WTC11 (cell line): ENCODE data around the gene SLC25A27. TPM values are rescaled to one million over a fixed set of nuclear protein-coding genes. Genes with fewer than 3 reads are reported as not detected.

Experiments used
- ATAC-seq: fragments of 200-7000 bp; cut with Tn5 transposase; 2 replicates; pipeline ENCODE4 v1.10.0; 2021; ENCODE audit warnings: mild to moderate bottlenecking, moderate library complexity
- CTCF ChIA-PET: fragments of 300-600 bp; sonication (Branson Sonifier 250); formaldehyde crosslinking; loops from one replicate; lab custom pipeline; 2021; ENCODE audit warnings: antibody characterized with exemption; lab: Charles Lee
- POLR2A ChIA-PET: fragments of 350-600 bp; sonication (Branson Sonifier 250); formaldehyde crosslinking; loops from one replicate; lab custom pipeline; 2021; ENCODE audit warnings: antibody characterized with exemption; lab: Charles Lee
- DNase-seq: peaks from one replicate; pipeline ENCODE4 v3.0.0; 2021; ENCODE audit warnings: low spot score
- H3K27ac Mint-ChIP-seq: 2 replicates; pipeline ENCODE4 v1.8.0; 2021; ENCODE audit warnings: mixed read lengths
- H3K27me3 Mint-ChIP-seq: 2 replicates; pipeline ENCODE4 v1.8.0; 2021; ENCODE audit warnings: low read depth, mild to moderate bottlenecking, moderate library complexity, mixed read lengths
- H3K36me3 Mint-ChIP-seq: 2 replicates; pipeline ENCODE4 v1.8.0; 2021; ENCODE audit warnings: mixed read lengths
- H3K4me1 Mint-ChIP-seq: 2 replicates; pipeline ENCODE4 v1.8.0; 2022; ENCODE audit warnings: mixed read lengths
- H3K4me3 Mint-ChIP-seq: 2 replicates; pipeline ENCODE4 v1.8.0; 2021; ENCODE audit warnings: mild to moderate bottlenecking, moderate library complexity, mixed read lengths
- H3K9me3 Mint-ChIP-seq: 2 replicates; pipeline ENCODE4 v1.8.0; 2021; ENCODE audit warnings: mixed read lengths
- CREB1 ChIP-seq: sonication (generic); formaldehyde crosslinking; IDR thresholded peaks from 2 replicates; pipeline ENCODE4 v1.8.0; 2023; ENCODE audit warnings: mild to moderate bottlenecking, missing genetic modification reagents
- ESRRA ChIP-seq: sonication (generic); formaldehyde crosslinking; IDR thresholded peaks from 2 replicates; pipeline ENCODE4 v1.8.1; 2022; ENCODE audit warnings: mild to moderate bottlenecking, missing genetic modification reagents, borderline replicate concordance
- ETV6 ChIP-seq: sonication (generic); formaldehyde crosslinking; IDR thresholded peaks from 2 replicates; pipeline ENCODE4 v1.8.1; 2022; ENCODE audit warnings: mild to moderate bottlenecking, missing genetic modification reagents
- OVOL2 ChIP-seq: fragments of 250-450 bp; sonication (Bioruptor Pico); IDR thresholded peaks from 2 replicates; pipeline ENCODE4 v1.9.0; 2021; ENCODE audit warnings: mild to moderate bottlenecking, borderline replicate concordance
- RELA ChIP-seq: sonication (generic); formaldehyde crosslinking; IDR thresholded peaks from 2 replicates; pipeline ENCODE4 v1.8.1; 2022; ENCODE audit warnings: missing genetic modification reagents, mild to moderate bottlenecking, borderline replicate concordance
- SMAD4 ChIP-seq: sonication (generic); formaldehyde crosslinking; IDR thresholded peaks from 2 replicates; pipeline ENCODE4 v1.8.0; 2022; ENCODE audit warnings: mild to moderate bottlenecking, missing genetic modification reagents
- TEAD1 ChIP-seq: sonication (generic); formaldehyde crosslinking; IDR thresholded peaks from 2 replicates; pipeline ENCODE4 v1.8.0; 2022; ENCODE audit warnings: mild to moderate bottlenecking, missing genetic modification reagents
- ZBTB21 ChIP-seq: sonication (generic); formaldehyde crosslinking; IDR thresholded peaks from 2 replicates; pipeline ENCODE4 v1.8.1; 2023; ENCODE audit warnings: mild to moderate bottlenecking, missing genetic modification reagents, borderline replicate concordance
- ZNF232 ChIP-seq: sonication (generic); formaldehyde crosslinking; IDR thresholded peaks from 2 replicates; pipeline ENCODE4 v1.8.0; 2022; ENCODE audit warnings: mild to moderate bottlenecking, missing genetic modification reagents
- ZNF416 ChIP-seq: fragments of 250-450 bp; sonication (Bioruptor Pico); IDR thresholded peaks from 2 replicates; pipeline ENCODE4 v1.9.0; 2021; ENCODE audit warnings: mild to moderate bottlenecking, inconsistent platforms
- ZNF671 ChIP-seq: fragments of 250-450 bp; sonication (Bioruptor Pico); IDR thresholded peaks from 2 replicates; pipeline ENCODE4 v1.8.0; 2021; ENCODE audit warnings: mild to moderate bottlenecking
- total RNA-seq: library from RNA; stranded (reverse); gene quantifications from 3 replicates; pipeline ENCODE4 v1.2.3, GENCODE V29; 2021
- TF ChIP-seq, protein P1 (sequence below): fragments of 250-450 bp; sonication (Bioruptor Pico); IDR thresholded peaks from 2 replicates; pipeline ENCODE4 v1.8.0; 2021; ENCODE audit warnings: mild to moderate bottlenecking
- TF ChIP-seq, protein P2 (sequence below): sonication (generic); formaldehyde crosslinking; IDR thresholded peaks from 2 replicates; pipeline ENCODE4 v1.8.1; 2023; ENCODE audit warnings: mild to moderate bottlenecking, missing genetic modification reagents
- TF ChIP-seq, protein P3 (sequence below): sonication (generic); formaldehyde crosslinking; IDR thresholded peaks from 2 replicates; pipeline ENCODE4 v1.8.1; 2023; ENCODE audit warnings: mild to moderate bottlenecking, missing genetic modification reagents, borderline replicate concordance
- TF ChIP-seq, protein P4 (sequence below): sonication (generic); formaldehyde crosslinking; IDR thresholded peaks from 2 replicates; pipeline ENCODE4 v1.8.1; 2022; ENCODE audit warnings: missing genetic modification reagents, borderline replicate concordance
- TF ChIP-seq, protein P5 (sequence below): sonication (generic); formaldehyde crosslinking; IDR thresholded peaks from 2 replicates; pipeline ENCODE4 v1.8.0; 2022; ENCODE audit warnings: missing genetic modification reagents
- TF ChIP-seq, protein P6 (sequence below): sonication (generic); formaldehyde crosslinking; IDR thresholded peaks from 2 replicates; pipeline ENCODE4 v1.8.1; 2023; ENCODE audit warnings: mild to moderate bottlenecking, missing genetic modification reagents, moderate library complexity

The SLC25A27 gene
- total RNA-seq, 1 experiment from 2014 or later: 10.9 TPM

DNA sequence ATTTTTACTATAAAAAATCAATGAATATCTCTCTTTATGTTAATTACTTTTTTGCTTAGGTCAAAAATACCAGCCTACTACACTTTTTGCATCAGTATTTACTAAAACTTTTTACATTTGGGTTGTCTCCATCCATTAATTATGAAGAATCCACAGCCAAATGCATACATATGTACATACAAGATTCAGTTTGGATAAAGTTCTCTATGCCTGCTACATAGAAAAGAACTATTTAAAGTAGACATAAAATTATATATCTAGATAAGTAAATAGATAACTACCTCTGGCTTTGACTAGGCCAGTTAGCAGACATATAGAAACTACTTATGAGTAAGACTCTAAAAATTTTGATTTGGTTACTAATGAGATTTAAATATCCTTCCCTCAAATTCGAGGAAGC, 47.2 kb downstream of the SLC25A27 start (continued):
- TF ChIP-seq, protein P1, sequence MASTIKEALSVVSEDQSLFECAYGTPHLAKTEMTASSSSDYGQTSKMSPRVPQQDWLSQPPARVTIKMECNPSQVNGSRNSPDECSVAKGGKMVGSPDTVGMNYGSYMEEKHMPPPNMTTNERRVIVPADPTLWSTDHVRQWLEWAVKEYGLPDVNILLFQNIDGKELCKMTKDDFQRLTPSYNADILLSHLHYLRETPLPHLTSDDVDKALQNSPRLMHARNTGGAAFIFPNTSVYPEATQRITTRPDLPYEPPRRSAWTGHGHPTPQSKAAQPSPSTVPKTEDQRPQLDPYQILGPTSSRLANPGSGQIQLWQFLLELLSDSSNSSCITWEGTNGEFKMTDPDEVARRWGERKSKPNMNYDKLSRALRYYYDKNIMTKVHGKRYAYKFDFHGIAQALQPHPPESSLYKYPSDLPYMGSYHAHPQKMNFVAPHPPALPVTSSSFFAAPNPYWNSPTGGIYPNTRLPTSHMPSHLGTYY: no peak
- TF ChIP-seq ZBTB21 (CRISPR knock-in tag) (no peak), ZNF232 (CRISPR knock-in tag) (no peak)
- TF ChIP-seq, all 79 proteins: peak for 0

DNA sequence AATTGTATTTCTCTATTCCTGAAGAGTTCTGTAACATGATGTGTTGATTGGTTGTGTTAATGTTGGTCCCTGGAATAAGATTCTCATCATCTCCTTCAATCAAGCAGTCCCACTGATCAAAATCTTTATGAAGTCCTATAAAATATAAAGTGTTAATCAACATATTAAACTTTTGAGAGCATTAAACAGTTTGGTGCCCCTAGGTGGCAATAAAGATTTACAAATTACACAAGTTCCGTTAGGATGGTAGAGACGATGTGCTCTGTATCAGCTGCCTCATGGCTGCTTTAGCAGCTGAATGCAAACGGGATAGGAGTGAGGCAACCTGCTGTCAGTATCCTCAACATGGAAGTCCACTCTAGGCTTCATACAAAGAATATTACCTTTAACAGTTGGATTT, 51.8 kb downstream of the SLC25A27 start:
- no peaks in the 10 kb centered on the region; the same call in 1 of the 2 replicates for H3K9me3 Mint-ChIP-seq
- H3K4me1 Mint-ChIP-seq: peaks cover 8% of the 10 kb centered on the region
- ChIA-PET CTCF (interaction anchor here (0.7 to 1.0 kb wide), 3 partner anchors 30 to 144 kb away, joined by 3 to 4 read pairs (median 3); partner anchors contain the start of gene PLA2G7), POLR2A (no interaction called here)
- H3K4me3 Mint-ChIP-seq: no peak overlapping the region
- ATAC-seq (peak; percentile 65; the same call in 1 of the 2 replicates), DNase-seq (no peak)
- no peak overlapping the region for H3K27ac Mint-ChIP-seq
- no peaks in the 10 kb centered on the region for H3K36me3 Mint-ChIP-seq
- TF ChIP-seq, protein P2, sequence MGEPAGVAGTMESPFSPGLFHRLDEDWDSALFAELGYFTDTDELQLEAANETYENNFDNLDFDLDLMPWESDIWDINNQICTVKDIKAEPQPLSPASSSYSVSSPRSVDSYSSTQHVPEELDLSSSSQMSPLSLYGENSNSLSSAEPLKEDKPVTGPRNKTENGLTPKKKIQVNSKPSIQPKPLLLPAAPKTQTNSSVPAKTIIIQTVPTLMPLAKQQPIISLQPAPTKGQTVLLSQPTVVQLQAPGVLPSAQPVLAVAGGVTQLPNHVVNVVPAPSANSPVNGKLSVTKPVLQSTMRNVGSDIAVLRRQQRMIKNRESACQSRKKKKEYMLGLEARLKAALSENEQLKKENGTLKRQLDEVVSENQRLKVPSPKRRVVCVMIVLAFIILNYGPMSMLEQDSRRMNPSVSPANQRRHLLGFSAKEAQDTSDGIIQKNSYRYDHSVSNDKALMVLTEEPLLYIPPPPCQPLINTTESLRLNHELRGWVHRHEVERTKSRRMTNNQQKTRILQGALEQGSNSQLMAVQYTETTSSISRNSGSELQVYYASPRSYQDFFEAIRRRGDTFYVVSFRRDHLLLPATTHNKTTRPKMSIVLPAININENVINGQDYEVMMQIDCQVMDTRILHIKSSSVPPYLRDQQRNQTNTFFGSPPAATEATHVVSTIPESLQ (CRISPR knock-in tag): no peak
- TF ChIP-seq ETV6 (CRISPR knock-in tag) (no peak), ESRRA (CRISPR knock-in tag) (no peak)
- no peaks in the 10 kb centered on the region for H3K27me3 Mint-ChIP-seq

DNA sequence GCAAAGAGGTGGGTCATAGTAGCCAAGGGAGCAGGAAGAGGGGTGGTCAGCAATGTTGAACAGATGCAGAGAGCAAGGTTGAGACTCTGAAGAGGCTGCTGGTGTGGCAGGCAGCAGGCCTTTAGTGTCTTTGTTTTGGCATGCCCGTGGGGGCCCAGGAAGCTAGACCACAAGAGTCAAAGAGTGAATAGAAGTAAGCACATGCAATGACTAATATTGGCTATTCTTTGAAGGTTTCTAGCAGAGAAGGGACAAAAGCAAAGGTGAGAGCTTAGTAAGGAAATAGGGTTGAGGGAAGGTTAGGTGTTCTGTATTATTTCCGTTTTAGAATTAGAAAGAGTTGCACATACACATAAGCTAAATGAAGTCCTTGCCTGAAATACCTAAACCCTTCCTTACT, 53.7 kb downstream of the SLC25A27 start:
- no peaks in the 10 kb centered on the region for H3K27me3 Mint-ChIP-seq
- no peak for DNase-seq
- no peaks in the 10 kb centered on the region; the same call in 1 of the 2 replicates for H3K9me3 Mint-ChIP-seq
- no peak overlapping the region for H3K4me3 Mint-ChIP-seq
- peaks cover 8% of the 10 kb centered on the region for H3K4me1 Mint-ChIP-seq
- TF ChIP-seq, protein P3, sequence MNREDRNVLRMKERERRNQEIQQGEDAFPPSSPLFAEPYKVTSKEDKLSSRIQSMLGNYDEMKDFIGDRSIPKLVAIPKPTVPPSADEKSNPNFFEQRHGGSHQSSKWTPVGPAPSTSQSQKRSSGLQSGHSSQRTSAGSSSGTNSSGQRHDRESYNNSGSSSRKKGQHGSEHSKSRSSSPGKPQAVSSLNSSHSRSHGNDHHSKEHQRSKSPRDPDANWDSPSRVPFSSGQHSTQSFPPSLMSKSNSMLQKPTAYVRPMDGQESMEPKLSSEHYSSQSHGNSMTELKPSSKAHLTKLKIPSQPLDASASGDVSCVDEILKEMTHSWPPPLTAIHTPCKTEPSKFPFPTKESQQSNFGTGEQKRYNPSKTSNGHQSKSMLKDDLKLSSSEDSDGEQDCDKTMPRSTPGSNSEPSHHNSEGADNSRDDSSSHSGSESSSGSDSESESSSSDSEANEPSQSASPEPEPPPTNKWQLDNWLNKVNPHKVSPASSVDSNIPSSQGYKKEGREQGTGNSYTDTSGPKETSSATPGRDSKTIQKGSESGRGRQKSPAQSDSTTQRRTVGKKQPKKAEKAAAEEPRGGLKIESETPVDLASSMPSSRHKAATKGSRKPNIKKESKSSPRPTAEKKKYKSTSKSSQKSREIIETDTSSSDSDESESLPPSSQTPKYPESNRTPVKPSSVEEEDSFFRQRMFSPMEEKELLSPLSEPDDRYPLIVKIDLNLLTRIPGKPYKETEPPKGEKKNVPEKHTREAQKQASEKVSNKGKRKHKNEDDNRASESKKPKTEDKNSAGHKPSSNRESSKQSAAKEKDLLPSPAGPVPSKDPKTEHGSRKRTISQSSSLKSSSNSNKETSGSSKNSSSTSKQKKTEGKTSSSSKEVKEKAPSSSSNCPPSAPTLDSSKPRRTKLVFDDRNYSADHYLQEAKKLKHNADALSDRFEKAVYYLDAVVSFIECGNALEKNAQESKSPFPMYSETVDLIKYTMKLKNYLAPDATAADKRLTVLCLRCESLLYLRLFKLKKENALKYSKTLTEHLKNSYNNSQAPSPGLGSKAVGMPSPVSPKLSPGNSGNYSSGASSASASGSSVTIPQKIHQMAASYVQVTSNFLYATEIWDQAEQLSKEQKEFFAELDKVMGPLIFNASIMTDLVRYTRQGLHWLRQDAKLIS (CRISPR knock-in tag): no peak
- TF ChIP-seq CREB1 (CRISPR knock-in tag) (no peak), ZNF416 (CRISPR knock-in tag) (no peak), SMAD4 (CRISPR knock-in tag) (no peak)
- TF ChIP-seq, all 79 proteins: peak for 0
- Mint-ChIP-seq H3K27ac (no peak overlapping the region), H3K36me3 (no peaks in the 10 kb centered on the region)
- ChIA-PET POLR2A (no interaction called here), CTCF (no interaction called here)
- ATAC-seq: no peak

DNA sequence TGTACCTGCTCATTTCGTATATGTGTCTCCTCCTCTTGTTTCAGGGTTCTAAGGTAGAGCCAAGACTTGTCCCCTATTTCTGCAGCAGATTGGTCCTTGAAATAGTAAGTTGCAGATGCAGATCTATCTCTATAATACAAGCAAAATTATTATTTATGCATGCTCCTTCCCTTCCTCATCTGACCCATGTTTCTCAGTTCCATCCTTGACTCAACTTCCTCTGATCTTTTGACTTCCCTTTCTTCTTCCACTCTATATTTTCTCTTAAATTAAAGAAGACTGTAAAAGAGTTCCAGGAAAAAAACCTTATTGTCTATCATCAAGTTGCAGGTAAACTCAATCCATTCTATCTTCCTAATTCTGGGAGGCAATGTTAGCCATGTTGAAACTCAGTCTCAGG, 58.7 kb downstream of the SLC25A27 start:
- Mint-ChIP-seq H3K27me3 (no peaks in the 10 kb centered on the region), H3K27ac (no peak overlapping the region), H3K4me1 (no peaks in the 10 kb centered on the region), H3K36me3 (no peaks in the 10 kb centered on the region), H3K4me3 (no peak overlapping the region), H3K9me3 (no peaks in the 10 kb centered on the region; the same call in 1 of the 2 replicates)
- POLR2A ChIA-PET: no interaction called here
- DNase-seq: no peak
- CTCF ChIA-PET: no interaction called here
- no peak for ATAC-seq
- TF ChIP-seq, protein P4, sequence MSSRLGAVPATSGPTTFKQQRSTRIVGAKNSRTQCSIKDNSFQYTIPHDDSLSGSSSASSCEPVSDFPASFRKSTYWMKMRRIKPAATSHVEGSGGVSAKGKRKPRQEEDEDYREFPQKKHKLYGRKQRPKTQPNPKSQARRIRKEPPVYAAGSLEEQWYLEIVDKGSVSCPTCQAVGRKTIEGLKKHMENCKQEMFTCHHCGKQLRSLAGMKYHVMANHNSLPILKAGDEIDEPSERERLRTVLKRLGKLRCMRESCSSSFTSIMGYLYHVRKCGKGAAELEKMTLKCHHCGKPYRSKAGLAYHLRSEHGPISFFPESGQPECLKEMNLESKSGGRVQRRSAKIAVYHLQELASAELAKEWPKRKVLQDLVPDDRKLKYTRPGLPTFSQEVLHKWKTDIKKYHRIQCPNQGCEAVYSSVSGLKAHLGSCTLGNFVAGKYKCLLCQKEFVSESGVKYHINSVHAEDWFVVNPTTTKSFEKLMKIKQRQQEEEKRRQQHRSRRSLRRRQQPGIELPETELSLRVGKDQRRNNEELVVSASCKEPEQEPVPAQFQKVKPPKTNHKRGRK (CRISPR knock-in tag): no peak
- TF ChIP-seq, protein P5, sequence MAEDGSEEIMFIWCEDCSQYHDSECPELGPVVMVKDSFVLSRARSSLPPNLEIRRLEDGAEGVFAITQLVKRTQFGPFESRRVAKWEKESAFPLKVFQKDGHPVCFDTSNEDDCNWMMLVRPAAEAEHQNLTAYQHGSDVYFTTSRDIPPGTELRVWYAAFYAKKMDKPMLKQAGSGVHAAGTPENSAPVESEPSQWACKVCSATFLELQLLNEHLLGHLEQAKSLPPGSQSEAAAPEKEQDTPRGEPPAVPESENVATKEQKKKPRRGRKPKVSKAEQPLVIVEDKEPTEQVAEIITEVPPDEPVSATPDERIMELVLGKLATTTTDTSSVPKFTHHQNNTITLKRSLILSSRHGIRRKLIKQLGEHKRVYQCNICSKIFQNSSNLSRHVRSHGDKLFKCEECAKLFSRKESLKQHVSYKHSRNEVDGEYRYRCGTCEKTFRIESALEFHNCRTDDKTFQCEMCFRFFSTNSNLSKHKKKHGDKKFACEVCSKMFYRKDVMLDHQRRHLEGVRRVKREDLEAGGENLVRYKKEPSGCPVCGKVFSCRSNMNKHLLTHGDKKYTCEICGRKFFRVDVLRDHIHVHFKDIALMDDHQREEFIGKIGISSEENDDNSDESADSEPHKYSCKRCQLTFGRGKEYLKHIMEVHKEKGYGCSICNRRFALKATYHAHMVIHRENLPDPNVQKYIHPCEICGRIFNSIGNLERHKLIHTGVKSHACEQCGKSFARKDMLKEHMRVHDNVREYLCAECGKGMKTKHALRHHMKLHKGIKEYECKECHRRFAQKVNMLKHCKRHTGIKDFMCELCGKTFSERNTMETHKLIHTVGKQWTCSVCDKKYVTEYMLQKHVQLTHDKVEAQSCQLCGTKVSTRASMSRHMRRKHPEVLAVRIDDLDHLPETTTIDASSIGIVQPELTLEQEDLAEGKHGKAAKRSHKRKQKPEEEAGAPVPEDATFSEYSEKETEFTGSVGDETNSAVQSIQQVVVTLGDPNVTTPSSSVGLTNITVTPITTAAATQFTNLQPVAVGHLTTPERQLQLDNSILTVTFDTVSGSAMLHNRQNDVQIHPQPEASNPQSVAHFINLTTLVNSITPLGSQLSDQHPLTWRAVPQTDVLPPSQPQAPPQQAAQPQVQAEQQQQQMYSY (CRISPR knock-in tag): no peak
- TF ChIP-seq TEAD1 (CRISPR knock-in tag): no peak
- TF ChIP-seq, protein P6, sequence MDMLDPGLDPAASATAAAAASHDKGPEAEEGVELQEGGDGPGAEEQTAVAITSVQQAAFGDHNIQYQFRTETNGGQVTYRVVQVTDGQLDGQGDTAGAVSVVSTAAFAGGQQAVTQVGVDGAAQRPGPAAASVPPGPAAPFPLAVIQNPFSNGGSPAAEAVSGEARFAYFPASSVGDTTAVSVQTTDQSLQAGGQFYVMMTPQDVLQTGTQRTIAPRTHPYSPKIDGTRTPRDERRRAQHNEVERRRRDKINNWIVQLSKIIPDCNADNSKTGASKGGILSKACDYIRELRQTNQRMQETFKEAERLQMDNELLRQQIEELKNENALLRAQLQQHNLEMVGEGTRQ (CRISPR knock-in tag): no peak
- no peak for TF ChIP-seq ZNF671 (CRISPR knock-in tag)
- no peak for TF ChIP-seq OVOL2
- TF ChIP-seq RELA: no peak
